HG02870 (cell line): ENCODE data around the gene LY6G5B.
A peak's percentile ranks its signal among the peaks of the same experiment; 100 is the strongest.

Experiments
- ATAC-seq: cut with Tn5 transposase; IDR thresholded peaks from one replicate; pipeline ENCODE4 v1.9.1; 2021; ENCODE audit warnings: mild to moderate bottlenecking, moderate library complexity; ENCODE audit not compliant: unreplicated experiment

LY6G5B gene

GRCh38 chr6:31669676-31670075 lies at the start of gene LY6G5B:
LY6G5B (plus strand) TSS chr6:31669976; CDS start chr6:31670951, 975 bp downstream.
- no peak for ATAC-seq

- peak; percentile 56 for ATAC-seq
These were observed 49.0 kb upstream of the LY6G5B start, which contains the start of gene PRRC2A for GRCh38 chr6:31620586-31621319. PRRC2A (plus strand) TSS chr6:31620715; CDS start chr6:31622790, 2,075 bp downstream.

- ATAC-seq = no peak
These were observed 48.3 kb upstream of the LY6G5B start for GRCh38 chr6:31621320-31621939.

- no peak for ATAC-seq
These were observed 47.8 kb upstream of the LY6G5B start for GRCh38 chr6:31621991-31622390.

- ATAC-seq = no peak
These were observed 47.1 kb upstream of the LY6G5B start for GRCh38 chr6:31622684-31623091.

GRCh38 chr6:31624070-31624469 lies 45.7 kb upstream of the LY6G5B start:
- ATAC-seq = no peak

- ATAC-seq = no peak
These were observed 42.8 kb upstream of the LY6G5B start for GRCh38 chr6:31626952-31627351.

- no peak for ATAC-seq
These were observed 42.0 kb upstream of the LY6G5B start for GRCh38 chr6:31627690-31628287.

GRCh38 chr6:31629014-31629413 lies 40.8 kb upstream of the LY6G5B start:
- ATAC-seq = no peak

- ATAC-seq = no peak
These were observed 39.4 kb upstream of the LY6G5B start for GRCh38 chr6:31630177-31630934.

GRCh38 chr6:31631209-31631608 lies 38.6 kb upstream of the LY6G5B start:
- ATAC-seq = no peak

- no peak for ATAC-seq
These were observed 38.0 kb upstream of the LY6G5B start for GRCh38 chr6:31631681-31632278.

- no peak for ATAC-seq
These were observed 37.4 kb upstream of the LY6G5B start for GRCh38 chr6:31632279-31632946.

GRCh38 chr6:31633447-31633846 lies 36.3 kb upstream of the LY6G5B start:
- no peak for ATAC-seq

- ATAC-seq = no peak
These were observed 35.6 kb upstream of the LY6G5B start for GRCh38 chr6:31634131-31634530.

GRCh38 chr6:31634969-31635575 lies 34.7 kb upstream of the LY6G5B start:
- ATAC-seq = no peak

GRCh38 chr6:31636698-31637596 lies 32.8 kb upstream of the LY6G5B start:
- ATAC-seq = no peak

- ATAC-seq = no peak
These were observed 30.7 kb upstream of the LY6G5B start for GRCh38 chr6:31639043-31639442.

GRCh38 chr6:31639449-31639861 lies 30.3 kb upstream of the LY6G5B start:
- no peak for ATAC-seq
